ENCODE data around the gene ZNF653.

- TF ChIP-seq, protein P1, sequence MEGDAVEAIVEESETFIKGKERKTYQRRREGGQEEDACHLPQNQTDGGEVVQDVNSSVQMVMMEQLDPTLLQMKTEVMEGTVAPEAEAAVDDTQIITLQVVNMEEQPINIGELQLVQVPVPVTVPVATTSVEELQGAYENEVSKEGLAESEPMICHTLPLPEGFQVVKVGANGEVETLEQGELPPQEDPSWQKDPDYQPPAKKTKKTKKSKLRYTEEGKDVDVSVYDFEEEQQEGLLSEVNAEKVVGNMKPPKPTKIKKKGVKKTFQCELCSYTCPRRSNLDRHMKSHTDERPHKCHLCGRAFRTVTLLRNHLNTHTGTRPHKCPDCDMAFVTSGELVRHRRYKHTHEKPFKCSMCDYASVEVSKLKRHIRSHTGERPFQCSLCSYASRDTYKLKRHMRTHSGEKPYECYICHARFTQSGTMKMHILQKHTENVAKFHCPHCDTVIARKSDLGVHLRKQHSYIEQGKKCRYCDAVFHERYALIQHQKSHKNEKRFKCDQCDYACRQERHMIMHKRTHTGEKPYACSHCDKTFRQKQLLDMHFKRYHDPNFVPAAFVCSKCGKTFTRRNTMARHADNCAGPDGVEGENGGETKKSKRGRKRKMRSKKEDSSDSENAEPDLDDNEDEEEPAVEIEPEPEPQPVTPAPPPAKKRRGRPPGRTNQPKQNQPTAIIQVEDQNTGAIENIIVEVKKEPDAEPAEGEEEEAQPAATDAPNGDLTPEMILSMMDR (conservative IDR thresholded peaks at IDR 0.05; ENCODE audit: low read length) = no peak
- TF ChIP-seq EZH2phosphoT487 (IDR thresholded peaks at IDR 0.05; ENCODE audit: borderline replicate concordance, low read depth, low read length) = no peak
Observed at GRCh38 chr19:11465600-11465999, 40.0 kb downstream of the ZNF653 start.

Data from OCI-LY7 (cell line).